SU-DHL-6 (cell line): Measurements from ENCODE around the gene TATDN3.

Experiments used
- EZH2phosphoT487 ChIP-seq: fragments of 200-600 bp; sonication (generic), shearing (Covaris generic); conservative IDR thresholded peaks from 2 replicates; pipeline ENCODE4 v1.6.1; 2018; ENCODE audit warnings: mild to moderate bottlenecking, antibody characterized with exemption, low read length, moderate library complexity, mixed read lengths
- TF ChIP-seq, protein P1 (sequence below): fragments of 200-600 bp; sonication (generic); IDR thresholded peaks from one replicate; pipeline ENCODE4 v1.5.1; 2017; ENCODE audit warnings: antibody characterized with exemption, mild to moderate bottlenecking, low read length, moderate library complexity; ENCODE audit not compliant: insufficient read depth, poor library complexity, severe bottlenecking

DNA sequence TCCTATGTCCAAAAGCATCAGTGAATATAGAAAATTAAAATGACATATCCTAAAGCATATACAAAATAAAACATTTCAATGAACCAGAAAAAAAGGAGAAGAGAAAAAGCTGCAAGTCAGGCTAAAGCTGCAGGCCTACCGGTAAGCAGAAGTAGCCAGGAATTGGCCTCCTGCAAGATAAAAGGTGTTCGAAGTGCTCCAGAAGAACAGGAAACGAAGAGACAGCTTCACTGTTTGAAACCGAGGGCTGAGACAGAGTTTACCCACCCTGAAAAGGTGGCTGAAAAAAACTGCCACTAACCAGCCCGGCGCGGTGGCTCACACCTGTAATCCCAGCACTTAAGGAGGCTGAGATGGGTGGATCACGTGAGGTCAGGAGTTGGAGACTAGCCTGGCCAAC is 37.5 kb upstream of the TATDN3 start:
- TF ChIP-seq, protein P1, sequence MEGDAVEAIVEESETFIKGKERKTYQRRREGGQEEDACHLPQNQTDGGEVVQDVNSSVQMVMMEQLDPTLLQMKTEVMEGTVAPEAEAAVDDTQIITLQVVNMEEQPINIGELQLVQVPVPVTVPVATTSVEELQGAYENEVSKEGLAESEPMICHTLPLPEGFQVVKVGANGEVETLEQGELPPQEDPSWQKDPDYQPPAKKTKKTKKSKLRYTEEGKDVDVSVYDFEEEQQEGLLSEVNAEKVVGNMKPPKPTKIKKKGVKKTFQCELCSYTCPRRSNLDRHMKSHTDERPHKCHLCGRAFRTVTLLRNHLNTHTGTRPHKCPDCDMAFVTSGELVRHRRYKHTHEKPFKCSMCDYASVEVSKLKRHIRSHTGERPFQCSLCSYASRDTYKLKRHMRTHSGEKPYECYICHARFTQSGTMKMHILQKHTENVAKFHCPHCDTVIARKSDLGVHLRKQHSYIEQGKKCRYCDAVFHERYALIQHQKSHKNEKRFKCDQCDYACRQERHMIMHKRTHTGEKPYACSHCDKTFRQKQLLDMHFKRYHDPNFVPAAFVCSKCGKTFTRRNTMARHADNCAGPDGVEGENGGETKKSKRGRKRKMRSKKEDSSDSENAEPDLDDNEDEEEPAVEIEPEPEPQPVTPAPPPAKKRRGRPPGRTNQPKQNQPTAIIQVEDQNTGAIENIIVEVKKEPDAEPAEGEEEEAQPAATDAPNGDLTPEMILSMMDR: no peak
- no peak for TF ChIP-seq EZH2phosphoT487
